GM12873 (cell line): Measurements from ENCODE around the gene GNPTG.

Source experiments
- TF ChIP-seq, protein P1 (sequence below): IDR thresholded peaks from 2 replicates; pipeline ENCODE4 v1.5.1; 2012; ENCODE audit warnings: low read depth, mild to moderate bottlenecking, moderate library complexity, low read length, control low read depth; ENCODE audit not compliant: insufficient read depth; ENCODE audit errors: missing control alignments

The GNPTG gene

DNA sequence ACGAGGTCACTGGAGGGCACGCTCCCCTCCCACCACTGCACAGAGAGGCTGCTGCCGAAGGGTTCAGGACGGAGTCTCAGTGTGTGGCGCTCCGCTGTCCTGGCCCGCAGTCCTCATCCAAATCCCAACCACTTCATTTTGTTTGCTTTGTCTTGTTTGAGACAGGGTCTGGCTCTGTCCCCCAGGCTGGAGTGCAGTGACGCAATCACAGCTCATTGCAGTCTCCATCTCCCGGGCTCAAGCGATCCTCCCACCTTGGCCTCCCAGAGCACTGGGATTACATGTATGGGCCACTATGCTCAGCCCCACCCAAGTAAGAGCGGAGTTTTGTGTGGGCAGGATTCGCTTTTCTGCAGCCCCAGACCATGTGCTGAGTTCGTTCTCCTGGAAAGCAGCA, 50.0 kb downstream of the GNPTG start:
- TF ChIP-seq, protein P1, sequence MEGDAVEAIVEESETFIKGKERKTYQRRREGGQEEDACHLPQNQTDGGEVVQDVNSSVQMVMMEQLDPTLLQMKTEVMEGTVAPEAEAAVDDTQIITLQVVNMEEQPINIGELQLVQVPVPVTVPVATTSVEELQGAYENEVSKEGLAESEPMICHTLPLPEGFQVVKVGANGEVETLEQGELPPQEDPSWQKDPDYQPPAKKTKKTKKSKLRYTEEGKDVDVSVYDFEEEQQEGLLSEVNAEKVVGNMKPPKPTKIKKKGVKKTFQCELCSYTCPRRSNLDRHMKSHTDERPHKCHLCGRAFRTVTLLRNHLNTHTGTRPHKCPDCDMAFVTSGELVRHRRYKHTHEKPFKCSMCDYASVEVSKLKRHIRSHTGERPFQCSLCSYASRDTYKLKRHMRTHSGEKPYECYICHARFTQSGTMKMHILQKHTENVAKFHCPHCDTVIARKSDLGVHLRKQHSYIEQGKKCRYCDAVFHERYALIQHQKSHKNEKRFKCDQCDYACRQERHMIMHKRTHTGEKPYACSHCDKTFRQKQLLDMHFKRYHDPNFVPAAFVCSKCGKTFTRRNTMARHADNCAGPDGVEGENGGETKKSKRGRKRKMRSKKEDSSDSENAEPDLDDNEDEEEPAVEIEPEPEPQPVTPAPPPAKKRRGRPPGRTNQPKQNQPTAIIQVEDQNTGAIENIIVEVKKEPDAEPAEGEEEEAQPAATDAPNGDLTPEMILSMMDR: no peak

DNA sequence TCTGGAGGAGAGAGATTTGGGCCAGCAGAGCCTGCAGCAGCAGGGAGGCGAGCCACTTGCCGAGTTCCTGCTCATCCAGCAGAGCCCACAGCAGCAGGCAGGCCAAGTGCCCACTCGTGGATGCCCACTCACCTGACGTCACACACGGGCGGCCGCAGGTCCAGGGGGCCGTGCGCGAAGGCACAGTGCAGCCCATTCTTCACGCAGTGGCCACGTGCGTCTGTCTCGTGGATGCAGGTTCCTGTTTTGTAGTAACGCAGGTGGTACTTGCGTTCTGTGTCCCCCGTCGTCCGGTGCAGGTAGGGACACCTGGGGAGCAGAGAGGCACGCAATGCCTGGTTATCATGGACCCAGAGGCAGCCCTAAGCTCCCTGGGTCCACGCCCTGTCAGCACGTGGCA, 51.3 kb downstream of the GNPTG start:
- TF ChIP-seq, protein P1: no peak

DNA sequence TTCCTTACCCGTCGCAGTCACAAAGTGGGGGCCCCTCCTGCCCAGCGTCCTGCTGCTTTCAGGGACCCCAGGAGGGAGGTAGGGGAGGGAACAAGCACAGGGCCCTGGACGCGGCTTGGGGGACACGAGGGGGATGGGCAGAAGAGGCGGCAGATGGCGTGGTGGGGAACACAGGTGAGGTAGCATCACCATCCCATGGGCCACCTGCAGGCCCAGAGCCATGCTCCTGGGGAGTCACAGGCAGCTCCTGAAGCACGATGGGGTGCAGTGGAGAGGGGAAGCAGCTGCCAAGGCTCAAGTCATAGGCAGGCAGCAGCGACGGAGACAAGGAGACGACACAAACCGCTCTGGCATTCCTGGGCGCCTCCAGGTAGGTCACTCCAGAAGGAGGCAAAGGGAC, 52.0 kb downstream of the GNPTG start:
- TF ChIP-seq, protein P1: no peak

DNA sequence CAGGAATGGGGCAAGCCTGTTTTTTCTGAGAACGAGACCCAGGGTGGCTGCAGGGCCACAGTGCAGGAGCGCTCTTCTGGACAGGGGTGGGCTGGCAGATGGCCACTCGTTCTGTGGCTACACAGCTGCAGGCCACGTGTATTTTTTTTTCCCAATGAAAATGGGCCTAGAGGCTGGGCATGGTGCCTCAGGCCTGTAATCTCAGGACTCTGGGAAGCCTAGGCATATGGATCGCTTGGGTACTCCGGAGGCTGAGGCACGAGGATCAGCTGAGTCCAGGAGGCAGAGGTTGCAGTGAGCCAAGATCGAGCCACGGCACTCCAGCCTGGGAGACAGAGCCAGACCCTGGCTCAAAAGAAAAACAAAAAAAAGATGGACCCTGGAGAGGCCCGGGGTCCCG, 56.0 kb downstream of the GNPTG start:
- TF ChIP-seq, protein P1: no peak

DNA sequence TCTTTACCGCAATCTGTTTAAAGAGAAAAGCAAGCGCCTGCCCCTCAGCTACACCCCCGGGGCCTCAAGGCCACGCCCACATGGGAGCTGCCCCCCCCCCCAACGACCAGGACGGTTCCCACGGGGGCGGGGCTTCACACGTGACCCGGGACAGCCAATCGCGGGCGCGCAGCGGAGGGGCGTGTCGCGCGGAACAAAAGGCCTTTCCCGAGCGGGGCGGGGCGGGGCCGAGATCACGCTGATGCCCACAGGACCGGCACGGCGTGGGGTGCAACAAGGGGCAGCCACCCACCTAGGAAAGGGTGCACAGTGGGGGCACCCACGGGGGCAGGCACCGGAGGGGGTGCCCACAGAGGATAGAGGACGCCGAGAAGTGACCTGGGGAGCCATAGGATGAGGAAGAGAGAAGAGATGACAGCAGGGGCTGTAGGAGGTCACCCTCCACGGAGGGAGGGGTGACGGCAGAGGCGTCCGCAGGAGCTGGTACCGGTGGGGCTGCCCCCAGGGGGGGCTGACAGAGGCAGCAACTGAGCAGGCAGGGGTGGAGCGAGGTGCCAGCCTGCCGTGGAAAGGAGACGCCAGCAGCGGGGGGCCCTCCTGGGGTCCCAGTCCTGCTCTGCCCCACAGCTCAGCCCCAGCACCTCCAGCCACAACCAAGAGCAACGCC, 56.6 kb downstream of the GNPTG start:
- TF ChIP-seq, protein P1: no peak

DNA sequence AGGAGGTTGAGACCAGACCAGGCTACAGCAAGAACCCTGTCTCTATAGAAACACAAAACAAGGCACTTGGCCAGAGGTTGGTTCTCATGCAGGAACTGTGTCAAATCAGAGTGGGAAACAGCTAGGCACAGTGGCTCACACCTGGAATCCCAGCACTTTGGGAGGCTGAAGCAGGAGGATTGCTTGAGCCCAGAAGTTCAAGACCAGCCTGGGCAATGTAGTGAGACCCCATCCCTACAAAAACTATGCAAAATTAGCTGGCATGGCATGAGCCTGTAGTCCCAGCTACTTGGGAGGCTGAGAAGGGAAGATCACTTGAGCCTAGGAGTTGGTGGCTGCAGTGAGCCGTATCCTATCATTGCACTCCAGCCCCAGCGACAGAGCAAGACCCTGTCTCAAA, 61.1 kb downstream of the GNPTG start:
- TF ChIP-seq, protein P1: no peak
